Endothelial cell of umbilical vein (primary cell): Measurements from ENCODE around the gene SYCP3. TPM values are rescaled to one million over a fixed set of nuclear protein-coding genes. Genes with fewer than 3 reads are reported as not detected.

ENCODE experiments used
- BruUV-seq: library from RNA; stranded (reverse); fragments of 400-500 nt; replicated peaks from 2 replicates; lab custom pipeline; 2021; lab: Mats Ljungman, UMichigan
- CTCF ChIA-PET: fragments of 300-600, 350-600 bp; sonication (Branson Sonifier 250); formaldehyde crosslinking; loops from one replicate; lab custom pipeline; 2021; ENCODE audit warnings: antibody characterized with exemption, inconsistent platforms; lab: Charles Lee
- POLR2A ChIA-PET: fragments of 300-600, 350-600 bp; sonication (Branson Sonifier 250); formaldehyde crosslinking; loops from one replicate; lab custom pipeline; 2021; ENCODE audit warnings: antibody characterized with exemption, inconsistent platforms; lab: Charles Lee
- DNase-seq: peaks from one replicate; pipeline ENCODE4 v3.0.0-alpha.2; 2011; ENCODE audit warnings: low read depth, low spot score
- FAIRE-seq: peaks from 2 replicates; lab custom pipeline; 2011; peaks lifted over from hg19 to GRCh38; lab: Jason Lieb, UNC
- H2AFZ ChIP-seq: 2 replicates; pipeline ENCODE4 v1.6.0; 2012; ENCODE audit warnings: low read depth, low read length, control low read depth, inconsistent platforms
- H3K27ac ChIP-seq: 2 replicates; pipeline ENCODE4 v1.5.1; 2011; ENCODE audit warnings: low read depth, mild to moderate bottlenecking, control low read depth, low read length, moderate library complexity; ENCODE audit not compliant: insufficient read depth
- H3K27me3 ChIP-seq, 2 experiments: 2 replicates each; pipeline versions ENCODE4 v1.6.0 to v1.6.1; 2011; ENCODE audit warnings: low read length in 2 of 2, mixed read lengths in 1 of 2; ENCODE audit not compliant: control insufficient read depth in 2 of 2, insufficient read depth in 2 of 2
- H3K36me3 ChIP-seq, 2 experiments: 2 replicates in 1 of 2; 3 replicates in 1 of 2; pipeline ENCODE4 v1.5.1; 2011; ENCODE audit warnings: low read length in 2 of 2, mild to moderate bottlenecking in 1 of 2, moderate library complexity in 1 of 2; ENCODE audit not compliant: control insufficient read depth in 2 of 2, insufficient read depth in 2 of 2; ENCODE audit errors: extremely low read depth in 1 of 2
- H3K4me1 ChIP-seq: 3 replicates; pipeline ENCODE4 v1.5.1; 2011; ENCODE audit warnings: mild to moderate bottlenecking, low read length; ENCODE audit not compliant: control insufficient read depth, insufficient read depth; ENCODE audit errors: extremely low read depth
- H3K4me2 ChIP-seq: 2 replicates; pipeline ENCODE4 v1.6.1; 2011; ENCODE audit warnings: low read length, control low read depth, mixed read lengths; ENCODE audit not compliant: insufficient read depth
- H3K4me3 ChIP-seq, 3 experiments: fragments of 200-600 bp in 1 of 3; sonication (generic), shearing (Covaris generic) in 1 of 3; replicated peaks in 1 of 3; 2 replicates each; pipeline ENCODE4 v1.5.1; 2011 to 2016; ENCODE audit warnings: control low read depth in 3 of 3, low read length in 3 of 3, mild to moderate bottlenecking in 2 of 3, inconsistent platforms in 1 of 3, low read depth in 1 of 3, moderate library complexity in 1 of 3; ENCODE audit not compliant: insufficient read depth in 1 of 3
- H3K79me2 ChIP-seq: 2 replicates; pipeline ENCODE4 v1.6.0; 2012; ENCODE audit warnings: low read length, inconsistent platforms; ENCODE audit not compliant: control insufficient read depth, insufficient read depth
- H3K9ac ChIP-seq: replicated peaks from 2 replicates; pipeline ENCODE3; 2011; ENCODE audit warnings: low read length, control low read depth; ENCODE audit not compliant: insufficient read depth; ENCODE audit errors: extremely low read depth
- H3K9me1 ChIP-seq: replicated peaks from 3 replicates; pipeline ENCODE4 v1.6.0; 2011; ENCODE audit warnings: mild to moderate bottlenecking, low read length; ENCODE audit not compliant: control insufficient read depth, insufficient read depth; ENCODE audit errors: extremely low read depth
- H3K9me3 ChIP-seq: replicated peaks from 2 replicates; pipeline ENCODE4 v1.5.1; 2012; ENCODE audit warnings: low read length, inconsistent platforms; ENCODE audit not compliant: control insufficient read depth, insufficient read depth
- H4K20me1 ChIP-seq: replicated peaks from 2 replicates; pipeline ENCODE3; 2011; ENCODE audit warnings: mild to moderate bottlenecking, low read length; ENCODE audit not compliant: control insufficient read depth, insufficient read depth; ENCODE audit errors: extremely low read depth
- CTCF ChIP-seq, 2 donors: IDR thresholded peaks; 1 replicate in 1 of 2; 2 replicates in 1 of 2; pipeline ENCODE4 v1.5.1; 2011; ENCODE audit warnings: low read length in 2 of 2, mild to moderate bottlenecking in 2 of 2, moderate library complexity in 2 of 2, control low read depth in 1 of 2, inconsistent platforms in 1 of 2, low read depth in 1 of 2; ENCODE audit not compliant: insufficient read depth in 1 of 2; ENCODE audit errors: extremely low read depth in 1 of 2
- EZH2 ChIP-seq: IDR thresholded peaks from 2 replicates; pipeline ENCODE4 v1.6.1; 2012; ENCODE audit warnings: borderline replicate concordance, low read depth, mild to moderate bottlenecking, moderate library complexity, low read length, inconsistent platforms; ENCODE audit not compliant: severe bottlenecking
- FOS ChIP-seq: IDR thresholded peaks from 2 replicates; pipeline ENCODE4 v1.6.1; 2011; ENCODE audit warnings: mild to moderate bottlenecking, low read length, moderate library complexity, borderline replicate concordance; ENCODE audit not compliant: insufficient read depth
- GATA2 ChIP-seq: IDR thresholded peaks from 2 replicates; pipeline ENCODE4 v1.7.0; 2011; ENCODE audit warnings: low read depth, mild to moderate bottlenecking, moderate library complexity, mixed read lengths, low read length; ENCODE audit not compliant: insufficient read length, insufficient read depth
- JUN ChIP-seq: IDR thresholded peaks from 2 replicates; pipeline ENCODE4 v1.6.1; 2011; ENCODE audit warnings: borderline replicate concordance, low read depth; ENCODE audit not compliant: insufficient read length, insufficient read depth
- MAX ChIP-seq: IDR thresholded peaks from 2 replicates; pipeline ENCODE4 v1.6.1; 2011; ENCODE audit not compliant: insufficient read depth, insufficient read length
- MYC ChIP-seq: IDR thresholded peaks from one replicate; pipeline ENCODE4 v1.6.1; 2011; ENCODE audit warnings: mild to moderate bottlenecking, low read depth, low read length
- POLR2A ChIP-seq: IDR thresholded peaks from 2 replicates; pipeline ENCODE4 v1.6.1; 2012; ENCODE audit warnings: low read depth, mild to moderate bottlenecking, control low read depth, low read length
- POLR2AphosphoS5 ChIP-seq: IDR thresholded peaks from 2 replicates; pipeline ENCODE4 v1.6.1; 2012; ENCODE audit warnings: low read depth, mild to moderate bottlenecking, control low read depth, low read length, moderate library complexity; ENCODE audit not compliant: insufficient read depth
- dilution Hi-C: fragments of 300-500 bp; cut with MboI; formaldehyde crosslinking; loops from one replicate; pipeline ENCODE4 v1.15.0; 2019; ENCODE audit warnings: low sequenced_read_pairs; ENCODE audit not compliant: extremely low pct_ligation_motif_present
- intact Hi-C: fragments of 100-400 bp; cut with micrococcal nuclease; formaldehyde crosslinking; loops from one replicate; pipeline ENCODE4 v1.10.0; 2022
- polyA plus RNA-seq, 4 experiments: library from polyadenylated mRNA; depleted of rRNA in 3 of 4; stranded (reverse) in 3 of 4; unstranded in 1 of 4; fragments of >200 nt; gene quantifications; 2 replicates each; pipeline versions ENCODE4 v1.2.1 to v1.2.3, GENCODE V29; 2011 to 2012; ENCODE audit warnings: missing spikeins in 1 of 4
- total RNA-seq: library from RNA; stranded (reverse); gene quantifications from 2 replicates; pipeline ENCODE4 v1.2.3, GENCODE V29; 2021

SYCP3 gene
- total and polyA plus RNA-seq, 2 donors (not counting 3 experiments of a cell fraction or from before 2014, with no cell fraction given) = 0.29 TPM; not detected in 1

GRCh38 chr12:101779200-101779599, 39.9 kb upstream of the SYCP3 start:
- no TSS peak for BruUV-seq
- no peak for DNase-seq
- intact Hi-C loops = loop anchor here (10.0 kb wide), 1 partner anchor 346 kb away; the partner anchor contains the start of genes NUP37 and PARPBP
- no peak for FAIRE-seq
- Histone ChIP-seq H3K9me3 (no peaks in the 10 kb centered on the region), H2AFZ (no peak overlapping the region), H3K27me3 (no peaks in the 10 kb centered on the region), H3K4me2 (no peak overlapping the region), H3K79me2 (no peaks in the 10 kb centered on the region), H3K4me1 (no peaks in the 10 kb centered on the region), H3K36me3 (no peaks in the 10 kb centered on the region), H4K20me1 (no peaks in the 10 kb centered on the region), H3K4me3 (no peak overlapping the region), H3K9me1 (no peaks in the 10 kb centered on the region), H3K9ac (no peak overlapping the region), H3K27ac (no peak overlapping the region)
- POLR2A ChIA-PET = no interaction called here
- dilution Hi-C loops = no loop called here
- TF ChIP-seq EZH2 = no peak
- TF ChIP-seq GATA2 = no peak
- no peak for TF ChIP-seq FOS
- TF ChIP-seq MYC = no peak
- CTCF ChIA-PET = interaction anchor here (1.3 to 7.4 kb wide), 7 partner anchors 7 to 61 kb away, joined by 3 to 39 read pairs (median 8); partner anchors contain the start of gene GNPTAB

GRCh38 chr12:101777978-101778377, 38.7 kb upstream of the SYCP3 start:
- DNase-seq (no peak), FAIRE-seq (no peak)
- Histone ChIP-seq H3K9ac (no peak overlapping the region), H3K9me3 (no peaks in the 10 kb centered on the region), H3K79me2 (no peaks in the 10 kb centered on the region), H3K9me1 (no peaks in the 10 kb centered on the region), H3K4me3 (no peak overlapping the region), H3K36me3 (no peaks in the 10 kb centered on the region), H3K27ac (no peak overlapping the region), H3K27me3 (no peaks in the 10 kb centered on the region), H4K20me1 (no peaks in the 10 kb centered on the region), H3K4me2 (no peak overlapping the region), H2AFZ (no peak overlapping the region), H3K4me1 (no peaks in the 10 kb centered on the region)
- ChIA-PET CTCF (interaction anchor here (7.4 kb wide), 1 partner anchor 52 kb away, joined by 39 read pairs; the partner anchor contains the start of gene GNPTAB), POLR2A (no interaction called here)
- TF ChIP-seq MAX = no peak
- no peak for TF ChIP-seq POLR2AphosphoS5
- TF ChIP-seq JUN = no peak
- TF ChIP-seq FOS = no peak
- no peak for TF ChIP-seq MYC
- TF ChIP-seq GATA2 = no peak
- TF ChIP-seq EZH2 = no peak
- TF ChIP-seq POLR2A = no peak
- no peak for TF ChIP-seq CTCF (IDR thresholded peaks at IDR 0.05; ENCODE audit: extremely low read depth in 1 of 2, insufficient read depth in 1 of 2, low read depth in 1 of 2, low read length in 2 of 2)
- dilution Hi-C loops = no loop called here
- no TSS peak for BruUV-seq
- intact Hi-C loops = loop anchor here (10.0 kb wide), 1 partner anchor 347 kb away; the partner anchor contains the start of genes NUP37 and PARPBP
